ENCODE measurements around the gene RAB27A. TPM values are rescaled to one million over a fixed set of nuclear protein-coding genes. Genes with fewer than 3 reads are reported as not detected.

RAB27A gene
- total and polyA plus RNA-seq, 9 of the 15 experiments (the other 6 are each of a cell fraction or from before 2014, with no cell fraction given), result 31.5 to 171 (median 80.4) TPM

- TF ChIP-seq ZNF316 (IDR thresholded peaks at IDR 0.05) (no peak), RNF2 (IDR thresholded peaks at IDR 0.05) (no peak), DACH1 (IDR thresholded peaks at IDR 0.05; ENCODE audit: partially characterized antibody) (no peak), KLF16 (IDR thresholded peaks at IDR 0.05) (no peak), HDAC2 (IDR thresholded peaks at IDR 0.05) (no peak), TFE3 (CRISPR knock-in tag; IDR thresholded peaks at IDR 0.05) (no peak), FOXA1 (IDR thresholded peaks at IDR 0.05; ENCODE audit: borderline replicate concordance) (no peak), ZNF79 (CRISPR knock-in tag; IDR thresholded peaks at IDR 0.05; ENCODE audit: low read depth) (no peak), HNRNPH1 (optimal IDR thresholded peaks at IDR 0.05; ENCODE audit: low read depth, low read length) (no peak), BRD9 (IDR thresholded peaks at IDR 0.05; ENCODE audit: low read depth, partially characterized antibody) (peak; percentile 90), SMAD4 (CRISPR knock-in tag; conservative IDR thresholded peaks at IDR 0.05) (0 out of 2 replicates have a peak, but pooled peaks have one; percentile 26), TRIM28 (IDR thresholded peaks at IDR 0.05) (no peak), UBTF (IDR thresholded peaks at IDR 0.05; ENCODE audit: borderline replicate concordance in 1 of 2, low read depth in 2 of 2, low read length in 2 of 2) (peak; percentile 57 to 84; a peak in 3 of 4 replicates), FOXP1 (CRISPR knock-in tag; IDR thresholded peaks at IDR 0.05) (no peak), CBX2 (IDR thresholded peaks at IDR 0.05; ENCODE audit: insufficient read depth, low read length, poor library complexity, severe bottlenecking) (no peak), GABPA (tag; conservative IDR thresholded peaks at IDR 0.05; ENCODE audit: low read depth) (peak; percentile 71), POLR3G (IDR thresholded peaks at IDR 0.05; ENCODE audit: extremely low read depth, insufficient read length, insufficient replicate concordance) (no peak), POLR2G (IDR thresholded peaks at IDR 0.05; ENCODE audit: low read depth, low read length) (peak; percentile 92), GATAD2B (IDR thresholded peaks at IDR 0.05; ENCODE audit: borderline replicate concordance) (no peak), LCOR (CRISPR knock-in tag; IDR thresholded peaks at IDR 0.05) (peak; percentile 84; the same call in 1 of the 2 replicates), TCF15 (CRISPR knock-in tag; IDR thresholded peaks at IDR 0.05) (no peak), ID3 (CRISPR knock-in tag; IDR thresholded peaks at IDR 0.05) (no peak), ID3 (tag; IDR thresholded peaks at IDR 0.05) (no peak), FOXM1 (IDR thresholded peaks at IDR 0.05; ENCODE audit: low read depth) (no peak), FOXM1 (CRISPR knock-in tag; IDR thresholded peaks at IDR 0.05; ENCODE audit: low read depth) (no peak; the same call in 1 of the 2 replicates), CREBBP (IDR thresholded peaks at IDR 0.05; ENCODE audit: low read depth, low read length) (no peak)
Measured at GRCh38 chr15:55289746-55290527, at the start of gene RAB27A (continued).
